Natural killer cell (primary cell): Measurements from ENCODE around the gene MTARC1. TPM values are rescaled to one million over a fixed set of nuclear protein-coding genes. Genes with fewer than 3 reads are reported as not detected.

Experiments used
- ATAC-seq, 3 donors: fragments of 150-1000 bp in 2 of 3; fragments of 200-7000 bp in 1 of 3; cut with Tn5 transposase; 1 replicate in 1 of 3; 2 replicates in 2 of 3; pipeline ENCODE4 v1.10.0; 2021; ENCODE audit warnings: mild to moderate bottlenecking in 2 of 3, moderate library complexity in 2 of 3
- DNase-seq, 2 donors: peaks; one replicate each; pipeline versions ENCODE4 v3.0.0 to v3.0.0-alpha.2; 2013 to 2021; ENCODE audit warnings: mixed read lengths in 1 of 2
- H3K27ac ChIP-seq: one replicate; pipeline ENCODE4 v1.5.1; 2013; ENCODE audit warnings: mild to moderate bottlenecking, low read length
- H3K27me3 ChIP-seq: one replicate; pipeline ENCODE4 v1.6.1; 2013; ENCODE audit warnings: low read length; ENCODE audit not compliant: control insufficient read depth, insufficient read depth
- H3K36me3 ChIP-seq: one replicate; pipeline ENCODE4 v1.6.1; 2013; ENCODE audit warnings: low read length; ENCODE audit not compliant: control insufficient read depth, insufficient read depth
- H3K4me1 ChIP-seq: one replicate; pipeline ENCODE4 v1.6.1; 2013; ENCODE audit warnings: low read length; ENCODE audit not compliant: control insufficient read depth, insufficient read depth
- H3K4me3 ChIP-seq: one replicate; pipeline ENCODE4 v1.5.1; 2013; ENCODE audit warnings: low read length
- H3K9me3 ChIP-seq: one replicate; pipeline ENCODE4 v1.6.1; 2013; ENCODE audit warnings: low read length; ENCODE audit not compliant: control insufficient read depth, insufficient read depth
- H3K27ac Mint-ChIP-seq, 2 donors: one replicate each; pipeline ENCODE4 v1.8.0; 2022; ENCODE audit warnings: mild to moderate bottlenecking in 2 of 2, mixed read lengths in 2 of 2, moderate library complexity in 1 of 2
- H3K27me3 Mint-ChIP-seq, 2 donors: one replicate each; pipeline ENCODE4 v1.8.0; 2022; ENCODE audit warnings: low read depth in 2 of 2, mixed read lengths in 2 of 2
- H3K36me3 Mint-ChIP-seq: one replicate; pipeline ENCODE4 v1.8.0; 2022; ENCODE audit warnings: mixed read lengths
- H3K4me1 Mint-ChIP-seq, 2 donors: one replicate each; pipeline ENCODE4 v1.8.0; 2022; ENCODE audit warnings: mixed read lengths in 2 of 2
- H3K4me3 Mint-ChIP-seq: one replicate; pipeline ENCODE4 v1.8.0; 2022; ENCODE audit warnings: mild to moderate bottlenecking, moderate library complexity, mixed read lengths
- H3K9me3 Mint-ChIP-seq, 2 donors: one replicate each; pipeline ENCODE4 v1.8.0; 2022; ENCODE audit warnings: mixed read lengths in 2 of 2
- CTCF ChIP-seq: fragments of 200-600 bp; IDR thresholded peaks from one replicate; pipeline ENCODE4 v1.8.0; 2022; ENCODE audit warnings: antibody characterized with exemption
- WGBS: methylation state at CpG from one replicate; pipeline ENCODE4 v1.1.7; 2013; ENCODE audit warnings: missing lambda C conversion rate; ENCODE audit not compliant: insufficient coverage; 5-methylcytosine and 5-hydroxymethylcytosine counted together
- intact Hi-C: fragments of 100-400 bp; cut with micrococcal nuclease; formaldehyde crosslinking; loops from one replicate; pipeline ENCODE4 v1.14.2; 2022
- total RNA-seq, 4 donors: library from RNA; stranded (reverse); fragments of 120-200 nt in 1 of 4; gene quantifications; one replicate each; pipeline versions ENCODE4 v1.2.3 to v1.2.4, GENCODE V29; 2013 to 2022

The MTARC1 gene
- total RNA-seq, 3 donors from 2014 or later (not counting 1 experiment from before 2014, with no cell fraction given), result 0.52 to 2.5 TPM; not detected in 1

GRCh38 chr1:220788900-220789299 lies 2.2 kb downstream of the MTARC1 start:
- no peak overlapping the region for H3K4me3 ChIP-seq
- no peak overlapping the region for H3K4me3 Mint-ChIP-seq
- H3K36me3 ChIP-seq, result no peaks in the 10 kb centered on the region
- H3K27me3 Mint-ChIP-seq, result peaks cover 40 to 42% of the 10 kb centered on the region in 2 donors
- H3K36me3 Mint-ChIP-seq, result no peaks in the 10 kb centered on the region
- H3K4me1 ChIP-seq, result peaks cover 4% of the 10 kb centered on the region
- DNase-seq (no peak), ATAC-seq (no peak)
- 84% methylated on average over 7 of the region's 7 CpGs for WGBS
- peaks cover 6% of the 10 kb centered on the region for H3K27me3 ChIP-seq
- intact Hi-C loops, result no loop called here
- TF ChIP-seq CTCF, result no peak
- H3K4me1 Mint-ChIP-seq, result no peaks in the 10 kb centered on the region
- H3K27ac Mint-ChIP-seq, result no peak overlapping the region
- H3K9me3 ChIP-seq, result no peaks in the 10 kb centered on the region
- H3K27ac ChIP-seq, result no peak overlapping the region
- H3K9me3 Mint-ChIP-seq, result no peaks in the 10 kb centered on the region

- no peak overlapping the region for H3K4me3 ChIP-seq
- H3K36me3 ChIP-seq, result no peaks in the 10 kb centered on the region
- Mint-ChIP-seq H3K36me3 (no peaks in the 10 kb centered on the region), H3K27me3 (peaks cover 34% of the 10 kb centered on the region in 2 donors), H3K4me3 (no peak overlapping the region), H3K27ac (no peak overlapping the region), H3K9me3 (no peaks in the 10 kb centered on the region), H3K4me1 (no peaks in the 10 kb centered on the region)
- H3K4me1 ChIP-seq, result peaks cover 4% of the 10 kb centered on the region
- intact Hi-C loops, result no loop called here
- ATAC-seq, result no peak
- no peak for DNase-seq
- H3K27ac ChIP-seq, result no peak overlapping the region
- H3K27me3 ChIP-seq, result peaks cover 6% of the 10 kb centered on the region
- 68% methylated on average over 2 of the region's 2 CpGs for WGBS
- no peak for TF ChIP-seq CTCF
- H3K9me3 ChIP-seq, result no peaks in the 10 kb centered on the region
These were observed 2.9 kb downstream of the MTARC1 start for GRCh38 chr1:220789532-220790147.

- H3K4me3 Mint-ChIP-seq, result no peak overlapping the region
- intact Hi-C loops, result no loop called here
- no peaks in the 10 kb centered on the region for H3K4me1 Mint-ChIP-seq
- Histone ChIP-seq H3K4me3 (no peak overlapping the region), H3K36me3 (no peaks in the 10 kb centered on the region), H3K27ac (no peak overlapping the region), H3K4me1 (peaks cover 3% of the 10 kb centered on the region), H3K9me3 (no peaks in the 10 kb centered on the region), H3K27me3 (no peaks in the 10 kb centered on the region)
- WGBS, result 38% methylated on average over 6 of the region's 6 CpGs
- H3K27ac Mint-ChIP-seq, result no peak overlapping the region
- H3K36me3 Mint-ChIP-seq, result no peaks in the 10 kb centered on the region
- DNase-seq (no peak), ATAC-seq (no peak)
- H3K9me3 Mint-ChIP-seq, result no peaks in the 10 kb centered on the region
- peaks cover 18 to 20% of the 10 kb centered on the region in 2 donors for H3K27me3 Mint-ChIP-seq
- no peak for TF ChIP-seq CTCF
These were observed 4.6 kb downstream of the MTARC1 start for GRCh38 chr1:220791285-220791684.

GRCh38 chr1:220791956-220792355 lies 5.2 kb downstream of the MTARC1 start:
- intact Hi-C loops, result no loop called here
- ATAC-seq (no peak), DNase-seq (no peak)
- Mint-ChIP-seq H3K4me1 (no peaks in the 10 kb centered on the region), H3K36me3 (no peaks in the 10 kb centered on the region), H3K27me3 (peaks cover 17 to 18% of the 10 kb centered on the region in 2 donors), H3K9me3 (no peaks in the 10 kb centered on the region), H3K4me3 (no peak overlapping the region), H3K27ac (no peak overlapping the region)
- Histone ChIP-seq H3K9me3 (no peaks in the 10 kb centered on the region), H3K4me3 (no peak overlapping the region), H3K27me3 (no peaks in the 10 kb centered on the region), H3K36me3 (no peaks in the 10 kb centered on the region), H3K27ac (no peak overlapping the region), H3K4me1 (no peaks in the 10 kb centered on the region)
- WGBS, result 81% methylated on average over 5 of the region's 5 CpGs
- TF ChIP-seq CTCF, result no peak
